ENCODE results near the gene MRPL14.

DNA sequence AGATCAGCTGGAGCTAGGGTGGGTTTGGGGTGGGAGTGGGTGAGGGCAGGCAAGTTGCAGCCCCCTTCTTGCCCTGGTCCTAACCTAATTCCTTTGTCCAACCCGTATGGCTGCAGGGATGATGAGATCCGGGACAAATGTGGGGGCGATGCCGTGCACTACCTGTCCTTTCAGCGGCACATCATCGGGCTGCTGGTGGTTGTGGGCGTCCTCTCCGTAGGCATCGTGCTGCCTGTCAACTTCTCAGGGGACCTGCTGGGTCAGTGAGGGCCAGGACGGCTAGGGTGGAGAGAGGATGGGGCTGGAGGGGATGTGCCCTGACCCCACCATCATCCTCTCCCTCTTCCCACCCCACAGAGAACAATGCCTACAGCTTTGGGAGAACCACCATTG is 12.1 kb upstream of the MRPL14 start:
- TF ChIP-seq, protein P1, sequence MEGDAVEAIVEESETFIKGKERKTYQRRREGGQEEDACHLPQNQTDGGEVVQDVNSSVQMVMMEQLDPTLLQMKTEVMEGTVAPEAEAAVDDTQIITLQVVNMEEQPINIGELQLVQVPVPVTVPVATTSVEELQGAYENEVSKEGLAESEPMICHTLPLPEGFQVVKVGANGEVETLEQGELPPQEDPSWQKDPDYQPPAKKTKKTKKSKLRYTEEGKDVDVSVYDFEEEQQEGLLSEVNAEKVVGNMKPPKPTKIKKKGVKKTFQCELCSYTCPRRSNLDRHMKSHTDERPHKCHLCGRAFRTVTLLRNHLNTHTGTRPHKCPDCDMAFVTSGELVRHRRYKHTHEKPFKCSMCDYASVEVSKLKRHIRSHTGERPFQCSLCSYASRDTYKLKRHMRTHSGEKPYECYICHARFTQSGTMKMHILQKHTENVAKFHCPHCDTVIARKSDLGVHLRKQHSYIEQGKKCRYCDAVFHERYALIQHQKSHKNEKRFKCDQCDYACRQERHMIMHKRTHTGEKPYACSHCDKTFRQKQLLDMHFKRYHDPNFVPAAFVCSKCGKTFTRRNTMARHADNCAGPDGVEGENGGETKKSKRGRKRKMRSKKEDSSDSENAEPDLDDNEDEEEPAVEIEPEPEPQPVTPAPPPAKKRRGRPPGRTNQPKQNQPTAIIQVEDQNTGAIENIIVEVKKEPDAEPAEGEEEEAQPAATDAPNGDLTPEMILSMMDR (IDR thresholded peaks at IDR 0.05; ENCODE audit: low read depth, low read length, poor library complexity, severe bottlenecking), result no peak
- no peak for TF ChIP-seq EZH2phosphoT487 (IDR thresholded peaks at IDR 0.05; ENCODE audit: borderline replicate concordance, low read length)
